MCF 10A (cell line): ENCODE measurements around the gene TMEM209. TPM values are rescaled to one million over a fixed set of nuclear protein-coding genes. Genes with fewer than 3 reads are reported as not detected.

Experiments
- BruUV-seq: library from RNA; stranded (reverse); fragments of 400-500 nt; replicated peaks from 2 replicates; lab custom pipeline; 2021; lab: Mats Ljungman, UMichigan
- CTCF ChIA-PET: fragments of 300-600 bp; sonication (Branson Sonifier 250); formaldehyde crosslinking; extraction: SDS; loops from one replicate; lab custom pipeline; 2021; ENCODE audit warnings: antibody characterized with exemption, inconsistent platforms; lab: Yijun Ruan, JAX
- POLR2A ChIA-PET: fragments of 300-600, 350-650 bp; sonication (Branson Sonifier 250); formaldehyde crosslinking; extraction: SDS; loops from one replicate; lab custom pipeline; 2020; ENCODE audit warnings: antibody characterized with exemption, inconsistent platforms; lab: Yijun Ruan, JAX
- DNase-seq: peaks from one replicate; pipeline ENCODE4 v3.0.0-alpha.2; 2018; ENCODE audit not compliant: unreplicated experiment
- H3K27ac Mint-ChIP-seq: one replicate; pipeline ENCODE4 v1.8.0; 2022; ENCODE audit warnings: mild to moderate bottlenecking, low read depth, mixed read lengths; ENCODE audit not compliant: unreplicated experiment
- H3K27me3 Mint-ChIP-seq: one replicate; pipeline ENCODE4 v1.8.0; 2022; ENCODE audit warnings: mixed read lengths; ENCODE audit not compliant: insufficient read depth, unreplicated experiment
- H3K36me3 Mint-ChIP-seq: one replicate; pipeline ENCODE4 v1.8.0; 2022; ENCODE audit warnings: mild to moderate bottlenecking, moderate library complexity, mixed read lengths; ENCODE audit not compliant: insufficient read depth, unreplicated experiment
- H3K4me1 Mint-ChIP-seq: one replicate; pipeline ENCODE4 v1.8.0; 2022; ENCODE audit warnings: mixed read lengths; ENCODE audit not compliant: insufficient read depth, unreplicated experiment
- H3K4me3 Mint-ChIP-seq: one replicate; pipeline ENCODE4 v1.8.0; 2022; ENCODE audit warnings: mild to moderate bottlenecking, moderate library complexity, mixed read lengths; ENCODE audit not compliant: unreplicated experiment
- H3K9me3 Mint-ChIP-seq: one replicate; pipeline ENCODE4 v1.8.0; 2022; ENCODE audit warnings: mixed read lengths; ENCODE audit not compliant: unreplicated experiment
- intact Hi-C: fragments of 100-400 bp; cut with micrococcal nuclease; formaldehyde crosslinking; loops from 2 replicates; pipeline ENCODE4 v1.14.1; 2022
- total RNA-seq: library from RNA; stranded (reverse); gene quantifications from 2 replicates; pipeline ENCODE4 v1.2.3, GENCODE V29; 2022
- TF ChIP-seq, protein P1 (sequence below): fragments of 200-600 bp; IDR thresholded peaks from one replicate; pipeline ENCODE4 v1.8.0; 2022; ENCODE audit warnings: antibody characterized with exemption, mild to moderate bottlenecking; ENCODE audit not compliant: unreplicated experiment

Gene TMEM209
- total RNA-seq, 1 experiment from 2014 or later = 38.3 TPM

- peak overlapping the region; percentile 79 for H3K27ac Mint-ChIP-seq
- no peaks in the 10 kb centered on the region for H3K27me3 Mint-ChIP-seq
Observed at GRCh38 chr7:130181263-130181605, 24.0 kb downstream of the TMEM209 start.

GRCh38 chr7:130180571-130181262 is 24.5 kb downstream of the TMEM209 start:
- ChIA-PET POLR2A (interaction anchor here (0.6 to 2.1 kb wide), 4 partner anchors 15 to 1255 kb away, joined by 3 to 7 read pairs (median 3); partner anchors contain the start of gene TMEM209), CTCF (interaction anchor here (1.6 kb wide), 1 partner anchor 9 kb away, joined by 4 read pairs; no protein-coding TSS in a partner anchor)
- intact Hi-C loops = no loop called here
- Mint-ChIP-seq H3K36me3 (peaks cover 82% of the 10 kb centered on the region), H3K4me1 (peaks cover 7% of the 10 kb centered on the region), H3K4me3 (no peak overlapping the region), H3K27ac (peak overlapping the region; percentile 79), H3K27me3 (no peaks in the 10 kb centered on the region), H3K9me3 (no peaks in the 10 kb centered on the region)
- TF ChIP-seq, protein P1, sequence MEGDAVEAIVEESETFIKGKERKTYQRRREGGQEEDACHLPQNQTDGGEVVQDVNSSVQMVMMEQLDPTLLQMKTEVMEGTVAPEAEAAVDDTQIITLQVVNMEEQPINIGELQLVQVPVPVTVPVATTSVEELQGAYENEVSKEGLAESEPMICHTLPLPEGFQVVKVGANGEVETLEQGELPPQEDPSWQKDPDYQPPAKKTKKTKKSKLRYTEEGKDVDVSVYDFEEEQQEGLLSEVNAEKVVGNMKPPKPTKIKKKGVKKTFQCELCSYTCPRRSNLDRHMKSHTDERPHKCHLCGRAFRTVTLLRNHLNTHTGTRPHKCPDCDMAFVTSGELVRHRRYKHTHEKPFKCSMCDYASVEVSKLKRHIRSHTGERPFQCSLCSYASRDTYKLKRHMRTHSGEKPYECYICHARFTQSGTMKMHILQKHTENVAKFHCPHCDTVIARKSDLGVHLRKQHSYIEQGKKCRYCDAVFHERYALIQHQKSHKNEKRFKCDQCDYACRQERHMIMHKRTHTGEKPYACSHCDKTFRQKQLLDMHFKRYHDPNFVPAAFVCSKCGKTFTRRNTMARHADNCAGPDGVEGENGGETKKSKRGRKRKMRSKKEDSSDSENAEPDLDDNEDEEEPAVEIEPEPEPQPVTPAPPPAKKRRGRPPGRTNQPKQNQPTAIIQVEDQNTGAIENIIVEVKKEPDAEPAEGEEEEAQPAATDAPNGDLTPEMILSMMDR = no peak
- DNase-seq = peak; percentile 73
- BruUV-seq = no TSS peak

More at GRCh38 chr7:130181263-130181605, 24.0 kb downstream of the TMEM209 start:
- no TSS peak for BruUV-seq
- POLR2A ChIA-PET = interaction anchor here (1.5 to 2.1 kb wide), 2 partner anchors 24 to 110 kb away, joined by 3 to 7 read pairs; partner anchors contain the start of gene TMEM209
- H3K4me3 Mint-ChIP-seq = no peak overlapping the region
- TF ChIP-seq, protein P1 = no peak
- CTCF ChIA-PET = interaction anchor here (0.6 to 1.6 kb wide), 5 partner anchors 10 to 517 kb away, joined by 3 to 4 read pairs (median 3); no protein-coding TSS in a partner anchor
- DNase-seq = no peak
- H3K36me3 Mint-ChIP-seq = peaks cover 78% of the 10 kb centered on the region
- peaks cover 7% of the 10 kb centered on the region for H3K4me1 Mint-ChIP-seq
- H3K9me3 Mint-ChIP-seq = no peaks in the 10 kb centered on the region
- intact Hi-C loops = no loop called here

DNA sequence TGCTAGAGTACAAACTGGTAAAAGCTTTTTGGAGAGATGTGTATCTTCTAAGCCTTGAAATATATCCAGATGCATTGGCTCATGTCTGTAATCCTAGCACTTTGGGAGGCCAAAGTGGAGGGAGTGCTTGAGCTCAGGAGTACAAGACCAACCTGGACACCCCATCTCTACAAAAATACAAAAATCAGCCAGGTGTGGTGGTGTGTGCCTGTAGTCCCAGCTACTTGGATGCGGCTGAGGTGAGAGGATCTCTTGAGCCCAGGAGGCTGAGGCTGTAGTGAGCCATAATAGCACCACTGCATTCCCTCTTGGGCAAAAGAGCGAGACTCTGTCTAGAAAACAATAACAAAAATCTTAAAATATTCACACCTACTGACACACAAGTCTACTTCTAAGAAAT is 25.6 kb downstream of the TMEM209 start:
- no TSS peak for BruUV-seq
- Mint-ChIP-seq H3K27ac (no peak overlapping the region), H3K4me1 (peaks cover 7% of the 10 kb centered on the region), H3K4me3 (no peak overlapping the region), H3K27me3 (no peaks in the 10 kb centered on the region), H3K36me3 (peaks cover 85% of the 10 kb centered on the region), H3K9me3 (no peaks in the 10 kb centered on the region)
- intact Hi-C loops = no loop called here
- ChIA-PET CTCF (no interaction called here), POLR2A (interaction anchor here (0.6 to 1.2 kb wide), 2 partner anchors 13 to 25 kb away, joined by 3 read pairs; no protein-coding TSS in a partner anchor)
- DNase-seq = no peak
- TF ChIP-seq, protein P1 = no peak

- BruUV-seq = no TSS peak
- no peaks in the 10 kb centered on the region for H3K27me3 Mint-ChIP-seq
- H3K4me3 Mint-ChIP-seq = no peak overlapping the region
- peaks cover 7% of the 10 kb centered on the region for H3K4me1 Mint-ChIP-seq
- no peak for DNase-seq
- no peak overlapping the region for H3K27ac Mint-ChIP-seq
- TF ChIP-seq, protein P1 = no peak
- ChIA-PET POLR2A (no interaction called here), CTCF (interaction anchor here (0.6 kb wide), 1 partner anchor 167 kb away, joined by 5 read pairs; no protein-coding TSS in a partner anchor)
- no peaks in the 10 kb centered on the region for H3K9me3 Mint-ChIP-seq
- H3K36me3 Mint-ChIP-seq = peaks cover 92% of the 10 kb centered on the region
- intact Hi-C loops = no loop called here
Observed at GRCh38 chr7:130178251-130178650, 27.0 kb downstream of the TMEM209 start.
